Muscle of leg (tissue), 11 donors: ENCODE results near the gene PCDH18. TPM values are rescaled to one million over a fixed set of nuclear protein-coding genes. Genes with fewer than 3 reads are reported as not detected.
"Not testable (repeated sequence)": the region's sequence is repeated elsewhere in the genome, so short reads cannot be mapped to it uniquely, and the experiment has no call there.

Source experiments
- DNase-seq: peaks from one replicate; pipeline ENCODE4 v3.0.0; 2013
- H3K27ac ChIP-seq: one replicate; pipeline ENCODE4 v1.5.1; 2013; ENCODE audit warnings: mild to moderate bottlenecking, low read length, control low read depth
- H3K27me3 ChIP-seq: one replicate; pipeline ENCODE4 v1.6.1; 2013; ENCODE audit warnings: low read length; ENCODE audit not compliant: control insufficient read depth, insufficient read depth
- H3K36me3 ChIP-seq: one replicate; pipeline ENCODE4 v1.6.1; 2013; ENCODE audit warnings: low read length; ENCODE audit not compliant: control insufficient read depth, insufficient read depth
- H3K4me1 ChIP-seq: one replicate; pipeline ENCODE4 v1.6.1; 2013; ENCODE audit warnings: low read length; ENCODE audit not compliant: control insufficient read depth, insufficient read depth
- H3K4me3 ChIP-seq: one replicate; pipeline ENCODE4 v1.5.1; 2013; ENCODE audit warnings: low read length, control low read depth
- H3K9me3 ChIP-seq: replicated peaks from 2 replicates; pipeline ENCODE4 v1.6.1; 2013; ENCODE audit warnings: low read depth, low read length; ENCODE audit not compliant: control insufficient read depth
- WGBS: methylation state at CpG from one replicate; pipeline ENCODE4 v1.1.5; 2013; ENCODE audit warnings: missing lambda C conversion rate; ENCODE audit not compliant: insufficient coverage; 5-methylcytosine and 5-hydroxymethylcytosine counted together
- polyA plus RNA-seq, 8 donors: library from polyadenylated mRNA; unstranded; fragments of 120-200 nt; gene quantifications; one replicate each; pipeline versions ENCODE4 v1.2.1 to v1.2.3, GENCODE V29; 2013; ENCODE audit warnings: inconsistent platforms in 1 of 8, low replicate concordance in 1 of 8; ENCODE audit not compliant: insufficient read length in 8 of 8, insufficient read depth in 1 of 8
- total RNA-seq: library from RNA; stranded (reverse); fragments of 120-200 nt; gene quantifications from one replicate; pipeline ENCODE4 v1.2.4, GENCODE V29; 2013

Gene PCDH18
- total and polyA plus RNA-seq, 9 donors: 26.0 to 80.8 (median 57.3) TPM

DNA sequence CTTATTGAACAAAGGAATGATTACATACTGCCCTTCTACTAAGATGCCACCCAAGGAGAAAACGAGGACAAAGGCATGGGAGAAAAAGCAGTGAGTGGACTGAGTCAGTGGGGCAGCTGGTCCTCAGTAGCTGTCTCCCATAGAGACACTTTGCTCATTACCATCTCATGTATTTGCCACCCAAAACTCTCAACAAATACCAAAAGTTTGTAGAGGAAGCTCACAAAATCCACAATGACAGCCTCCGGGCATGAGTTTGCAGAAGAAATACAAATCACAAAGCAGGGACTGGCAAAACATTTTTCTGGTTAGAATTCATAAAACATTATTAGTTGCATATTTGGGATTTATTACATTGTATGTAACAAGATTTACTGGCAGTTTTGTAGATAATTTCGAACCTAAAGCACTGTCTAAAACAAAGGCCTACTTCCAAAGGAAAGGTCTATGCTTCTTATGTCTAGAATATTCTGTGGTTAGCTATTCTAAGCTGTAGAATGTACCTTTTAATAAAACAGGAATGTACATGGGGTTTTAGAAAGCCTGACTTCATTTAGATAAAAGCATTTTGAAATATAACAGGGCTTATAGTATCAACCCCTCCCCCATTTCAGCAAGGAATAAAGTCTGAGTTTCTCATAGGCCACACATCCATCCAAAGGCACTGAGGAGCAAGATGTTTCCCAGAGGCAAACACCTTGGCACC lies 17.7 kb downstream of the PCDH18 start:
- no CpG with 5 or more reads among the region's 3 CpGs for WGBS
- H3K27me3 ChIP-seq: no peaks in the 10 kb centered on the region
- no peaks in the 10 kb centered on the region for H3K9me3 ChIP-seq
- DNase-seq: no peak
- H3K4me1 ChIP-seq: no peaks in the 10 kb centered on the region
- H3K27ac ChIP-seq: no peak overlapping the region
- H3K36me3 ChIP-seq: no peaks in the 10 kb centered on the region
- H3K4me3 ChIP-seq: no peak overlapping the region

DNA sequence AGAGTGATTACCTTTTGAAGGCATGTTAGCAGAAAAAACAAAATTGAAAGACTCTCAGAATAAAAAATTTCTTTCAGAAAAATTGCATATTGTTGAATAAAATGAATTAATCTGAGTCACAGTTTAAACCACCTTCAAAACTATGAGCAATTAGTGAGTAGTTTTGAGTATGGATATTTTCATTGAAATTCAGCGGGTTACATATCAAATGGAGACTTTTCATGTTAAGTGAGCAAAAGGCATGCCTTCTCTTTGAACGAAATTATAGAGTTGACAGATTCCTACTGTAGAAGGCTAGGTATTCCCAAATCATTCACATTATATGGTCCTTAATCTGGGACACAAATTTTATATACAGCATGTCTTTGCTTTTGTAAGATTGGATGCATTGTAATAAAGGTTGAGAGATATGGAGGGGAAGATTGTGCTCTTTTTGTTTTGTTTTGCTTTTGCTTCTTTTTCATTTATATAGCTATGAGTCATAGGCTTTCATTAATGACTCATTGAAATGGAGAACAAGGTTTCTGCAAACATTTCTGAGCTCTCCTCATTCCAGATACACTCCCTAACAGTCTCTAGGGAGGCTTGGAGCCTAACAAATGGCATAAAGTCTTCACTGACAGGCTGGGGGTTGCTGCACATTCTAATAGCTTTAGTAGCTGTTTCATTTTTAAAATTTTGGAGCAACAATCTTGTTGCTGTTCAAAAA lies 21.6 kb downstream of the PCDH18 start:
- Histone ChIP-seq H3K27ac (no peak overlapping the region), H3K9me3 (no peaks in the 10 kb centered on the region), H3K4me3 (no peak overlapping the region), H3K27me3 (no peaks in the 10 kb centered on the region), H3K36me3 (no peaks in the 10 kb centered on the region), H3K4me1 (no peaks in the 10 kb centered on the region)
- DNase-seq: peak; percentile 93
- no CpG with 5 or more reads among the region's 2 CpGs for WGBS

DNA sequence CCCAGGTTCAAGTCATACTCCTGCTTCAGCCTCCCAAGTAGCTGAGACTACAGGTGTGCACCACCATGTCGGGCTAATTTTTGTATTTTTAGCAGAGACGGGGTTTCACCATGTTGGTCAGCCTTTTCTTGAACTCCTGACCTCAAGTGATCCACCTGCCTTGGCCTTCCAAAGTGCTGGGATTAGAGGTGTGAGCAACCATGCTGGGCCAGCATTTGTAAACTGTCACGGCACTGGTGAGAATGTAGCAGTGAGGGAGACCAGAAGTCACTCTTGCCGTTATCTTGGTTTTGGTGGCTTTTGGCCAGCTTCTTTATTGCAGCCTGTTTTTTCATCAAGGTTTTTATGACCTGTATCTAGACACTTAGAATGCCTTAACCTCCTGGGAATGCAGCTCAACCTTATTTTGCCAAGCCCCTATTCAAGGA lies 22.4 kb downstream of the PCDH18 start:
- no peaks in the 10 kb centered on the region for H3K36me3 ChIP-seq
- no peaks in the 10 kb centered on the region for H3K9me3 ChIP-seq
- H3K27me3 ChIP-seq: no peaks in the 10 kb centered on the region
- no peak overlapping the region for H3K27ac ChIP-seq
- 87% methylated on average over 3 of the region's 4 CpGs for WGBS
- no peaks in the 10 kb centered on the region for H3K4me1 ChIP-seq
- no peak overlapping the region for H3K4me3 ChIP-seq
- DNase-seq: no peak

DNA sequence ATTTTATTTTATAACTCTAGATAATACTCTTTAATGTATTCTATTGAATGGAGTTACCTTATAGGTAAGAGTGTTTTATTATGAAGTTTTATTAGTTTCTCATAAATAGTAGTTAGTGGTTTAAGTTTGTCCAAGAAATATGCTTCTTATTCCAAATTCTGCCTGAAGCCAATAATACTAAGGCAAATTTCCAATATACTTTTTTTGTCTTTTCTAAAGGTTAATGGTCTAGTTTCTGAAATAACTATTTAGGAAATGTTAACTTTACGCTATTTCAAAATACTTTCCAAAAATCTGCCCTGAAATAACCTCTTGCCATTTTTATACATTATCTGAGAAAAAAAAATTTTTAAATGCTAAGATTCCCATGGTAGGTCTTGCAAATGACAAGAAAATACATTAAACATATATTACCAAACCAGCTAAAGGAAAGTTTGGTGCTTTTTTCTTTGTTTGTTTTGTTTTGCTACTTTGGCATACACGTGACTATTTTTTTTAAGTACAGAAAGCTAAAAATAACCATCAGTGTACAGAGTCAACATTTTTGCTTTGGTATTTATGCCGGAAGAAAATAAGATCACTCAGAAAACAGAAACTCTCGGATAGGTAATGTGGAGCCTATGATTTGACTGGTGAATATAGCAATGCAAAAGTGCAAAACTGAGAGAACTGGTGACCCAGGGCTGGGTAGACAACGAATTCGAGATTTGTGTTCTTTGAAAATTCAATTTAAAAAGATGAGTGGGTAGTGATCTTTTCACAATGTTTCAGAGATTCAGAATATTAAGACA lies 29.8 kb downstream of the PCDH18 start:
- H3K9me3 ChIP-seq: no peaks in the 10 kb centered on the region
- H3K27me3 ChIP-seq: no peaks in the 10 kb centered on the region
- H3K4me1 ChIP-seq: no peaks in the 10 kb centered on the region
- peak; percentile 50 for DNase-seq
- H3K4me3 ChIP-seq: no peak overlapping the region
- H3K36me3 ChIP-seq: no peaks in the 10 kb centered on the region
- 41% methylated on average over 3 of the region's 6 CpGs for WGBS
- no peak overlapping the region for H3K27ac ChIP-seq

DNA sequence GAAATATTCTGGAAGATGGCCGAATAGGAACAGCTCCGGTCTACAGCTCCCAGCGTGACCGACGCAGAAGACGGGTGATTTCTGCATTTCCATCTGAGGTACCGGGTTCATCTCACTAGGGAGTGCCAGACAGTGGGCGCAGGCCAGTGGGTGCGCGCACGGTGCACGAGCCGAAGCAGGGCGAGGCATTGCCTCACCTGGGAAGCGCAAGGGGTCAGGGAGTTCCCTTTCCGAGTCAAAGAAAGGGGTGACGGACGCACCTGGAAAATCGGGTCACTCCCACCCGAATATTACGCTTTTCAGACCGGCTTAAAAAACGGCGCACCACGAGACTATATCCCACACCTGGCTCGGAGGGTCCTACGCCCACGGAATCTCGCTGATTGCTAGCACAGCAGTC lies 36.0 kb downstream of the PCDH18 start:
- not testable (repeated sequence) for H3K27me3 ChIP-seq, H3K4me1 ChIP-seq, H3K4me3 ChIP-seq, H3K36me3 ChIP-seq, H3K9me3 ChIP-seq, H3K27ac ChIP-seq, DNase-seq
- 92% methylated on average over 5 of the region's 29 CpGs for WGBS

DNA sequence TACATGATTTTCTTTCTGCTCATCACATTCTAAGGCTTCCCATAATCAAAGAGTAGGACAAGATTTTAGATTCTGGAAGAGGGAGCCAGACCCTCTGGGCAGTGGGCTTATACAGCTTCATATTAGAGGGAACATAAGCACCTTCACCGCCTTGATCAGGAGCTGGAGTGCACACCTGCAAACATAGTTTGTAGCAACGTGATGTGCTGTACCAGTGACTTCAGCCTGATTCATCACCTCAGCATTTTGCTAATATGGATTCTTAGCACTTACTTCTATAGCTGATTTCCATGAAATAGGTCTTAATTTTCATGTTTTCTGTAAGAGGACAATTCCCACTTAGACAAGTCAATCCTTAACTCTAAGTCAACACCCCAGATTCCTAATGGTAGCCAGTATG lies 36.7 kb downstream of the PCDH18 start:
- no peak overlapping the region for H3K4me3 ChIP-seq
- 88% methylated on average over 1 of the region's 2 CpGs for WGBS

GRCh38 chr4:137483313-137483959 lies 48.9 kb downstream of the PCDH18 start:
- H3K9me3 ChIP-seq, H3K27ac ChIP-seq, H3K36me3 ChIP-seq, H3K4me3 ChIP-seq, H3K4me1 ChIP-seq, H3K27me3 ChIP-seq, DNase-seq: not testable (repeated sequence)
- WGBS: 90% methylated on average over 11 of the region's 11 CpGs

More for the DNA sequence above, 36.7 kb downstream of the PCDH18 start:
- Histone ChIP-seq H3K9me3 (no peaks in the 10 kb centered on the region), H3K4me1 (no peaks in the 10 kb centered on the region), H3K27me3 (no peaks in the 10 kb centered on the region), H3K36me3 (no peaks in the 10 kb centered on the region), H3K27ac (no peak overlapping the region)
- DNase-seq: no peak

- not testable (repeated sequence) for H3K4me3 ChIP-seq, H3K9me3 ChIP-seq, H3K27ac ChIP-seq, H3K27me3 ChIP-seq, H3K36me3 ChIP-seq, DNase-seq, H3K4me1 ChIP-seq
- WGBS: 94% methylated on average over 2 of the region's 5 CpGs
Measured at GRCh38 chr4:137479657-137480056, 52.6 kb downstream of the PCDH18 start.

- 85% methylated on average over 3 of the region's 4 CpGs for WGBS
- no peaks in the 10 kb centered on the region for H3K27me3 ChIP-seq
- H3K4me1 ChIP-seq: no peaks in the 10 kb centered on the region
- H3K4me3 ChIP-seq: no peak overlapping the region
- no peak overlapping the region for H3K27ac ChIP-seq
- H3K9me3 ChIP-seq: no peaks in the 10 kb centered on the region
- H3K36me3 ChIP-seq: no peaks in the 10 kb centered on the region
- no peak for DNase-seq
Measured at GRCh38 chr4:137476345-137476744, 55.9 kb downstream of the PCDH18 start.
